ENCODE measurements around the gene FOXP1.

DNA sequence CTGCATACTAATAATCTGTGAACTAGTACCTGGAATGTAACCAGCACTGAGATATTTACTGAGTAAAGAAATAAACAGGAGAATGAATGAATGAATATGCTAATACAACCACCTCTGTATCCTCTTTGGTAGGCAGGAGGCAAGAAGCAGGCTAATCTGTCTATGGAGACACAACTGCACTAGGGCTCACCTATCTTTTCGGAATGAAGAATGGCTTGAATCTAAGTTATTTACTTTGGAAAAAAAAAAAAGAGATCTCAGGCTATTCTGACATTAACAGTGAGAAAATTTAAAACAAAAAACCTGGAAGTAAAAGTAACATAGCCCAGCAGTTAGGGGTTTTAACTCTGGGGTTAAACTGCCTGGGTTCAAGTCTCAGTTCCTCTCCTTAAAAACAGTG is 174.2 kb downstream of the FOXP1 start:
- TF ChIP-seq TAF1 (IDR thresholded peaks at IDR 0.05; ENCODE audit: borderline replicate concordance, low read depth, low read length) (no peak), POLR2A (IDR thresholded peaks at IDR 0.05; ENCODE audit: low read depth, low read length) (no peak)

Data from GM12892 (cell line).